Measurements from ENCODE around the gene UGT1A9.
"Not testable (repeated sequence)": the region's sequence is repeated elsewhere in the genome, so short reads cannot be mapped to it uniquely, and the experiment has no call there.

The UGT1A9 gene

GRCh38 chr2:233718552-233718951 lies 46.9 kb downstream of the UGT1A9 start, which contains the start of gene UGT1A4:
Gene UGT1A4 (plus strand): TSS chr2:233718736. CDS start chr2:233718821, 85 bp downstream.
- Histone ChIP-seq H3K27me3 (replicated peaks; ENCODE audit: control insufficient read depth, insufficient read depth, low read length) (no peaks in the 10 kb centered on the region), H3K36me3 (ENCODE audit: control insufficient read depth, insufficient read depth, low read length) (no peaks in the 10 kb centered on the region), H3K4me3 (replicated peaks; ENCODE audit: low read depth, low read length) (no peak within 1 kb of the TSS)
- no peak for TF ChIP-seq CTCF (IDR thresholded peaks at IDR 0.05; ENCODE audit: insufficient read depth, low read length, poor library complexity, severe bottlenecking)
- DNase-seq (ENCODE audit: extremely low read depth, insufficient read length) = no peak

GRCh38 chr2:233728723-233729301 lies 57.1 kb downstream of the UGT1A9 start, which contains the start of gene UGT1A3:
Gene UGT1A3 (plus strand): TSS chr2:233729042. CDS start chr2:233729127, 85 bp downstream.
- no peaks in the 10 kb centered on the region for H3K27me3 ChIP-seq (replicated peaks; ENCODE audit: control insufficient read depth, insufficient read depth, low read length)
- DNase-seq (ENCODE audit: extremely low read depth, insufficient read length) = no peak
- no peaks in the 10 kb centered on the region for H3K36me3 ChIP-seq (ENCODE audit: control insufficient read depth, insufficient read depth, low read length)

GRCh38 chr2:233736868-233737653 lies 65.4 kb downstream of the UGT1A9 start:
- not testable (repeated sequence) for H3K4me3 ChIP-seq (replicated peaks; ENCODE audit: low read depth, low read length); DNase-seq (ENCODE audit: extremely low read depth, insufficient read length); H3K36me3 ChIP-seq (ENCODE audit: control insufficient read depth, insufficient read depth, low read length); H3K27me3 ChIP-seq (replicated peaks; ENCODE audit: control insufficient read depth, insufficient read depth, low read length)

More at GRCh38 chr2:233728723-233729301, 57.1 kb downstream of the UGT1A9 start, which contains the start of gene UGT1A3:
- no peak within 1 kb of the TSS for H3K4me3 ChIP-seq (replicated peaks; ENCODE audit: low read depth, low read length)
- no peak for TF ChIP-seq CTCF (IDR thresholded peaks at IDR 0.05; ENCODE audit: insufficient read depth, low read length, poor library complexity, severe bottlenecking)

- no peak overlapping the region for H3K4me3 ChIP-seq (replicated peaks; ENCODE audit: low read depth, low read length)
- no peaks in the 10 kb centered on the region for H3K36me3 ChIP-seq (ENCODE audit: control insufficient read depth, insufficient read depth, low read length)
- no peaks in the 10 kb centered on the region for H3K27me3 ChIP-seq (replicated peaks; ENCODE audit: control insufficient read depth, insufficient read depth, low read length)
- no peak for DNase-seq (ENCODE audit: extremely low read depth, insufficient read length)
- no peak for TF ChIP-seq CTCF (IDR thresholded peaks at IDR 0.05; ENCODE audit: insufficient read depth, low read length, poor library complexity, severe bottlenecking)
Measured at GRCh38 chr2:233740870-233741269, 69.2 kb downstream of the UGT1A9 start.

GRCh38 chr2:233743464-233744259 lies 72.0 kb downstream of the UGT1A9 start:
- TF ChIP-seq CTCF (IDR thresholded peaks at IDR 0.05; ENCODE audit: insufficient read depth, low read length, poor library complexity, severe bottlenecking) = no peak
- no peak for DNase-seq (ENCODE audit: extremely low read depth, insufficient read length)
- Histone ChIP-seq H3K27me3 (replicated peaks; ENCODE audit: control insufficient read depth, insufficient read depth, low read length) (no peaks in the 10 kb centered on the region), H3K4me3 (replicated peaks; ENCODE audit: low read depth, low read length) (no peak overlapping the region), H3K36me3 (ENCODE audit: control insufficient read depth, insufficient read depth, low read length) (no peaks in the 10 kb centered on the region)

Measured in GM06990 (cell line).